GM12892 (cell line): ENCODE data around the gene NSMF. TPM values are rescaled to one million over a fixed set of nuclear protein-coding genes. Genes with fewer than 3 reads are reported as not detected.

ENCODE experiments used
- DNase-seq: peaks from one replicate; pipeline ENCODE4 v3.0.0; 2011; ENCODE audit not compliant: insufficient read length
- FAIRE-seq: peaks from 2 replicates; lab custom pipeline; 2011; peaks lifted over from hg19 to GRCh38; lab: Jason Lieb, UNC
- POLR2A ChIP-seq: IDR thresholded peaks from 2 replicates; pipeline ENCODE4 v1.6.1; 2011; ENCODE audit warnings: low read depth, low read length, control low read depth
- POLR2AphosphoS5 ChIP-seq: IDR thresholded peaks from 2 replicates; pipeline ENCODE4 v1.6.1; 2011; ENCODE audit warnings: low read depth, low read length, control low read depth
- TAF1 ChIP-seq: IDR thresholded peaks from 2 replicates; pipeline ENCODE4 v1.6.1; 2011; ENCODE audit warnings: low read depth, mild to moderate bottlenecking, control low read depth, low read length, borderline replicate concordance
- polyA plus RNA-seq: library from polyadenylated mRNA; unstranded; fragments of >200 nt; gene quantifications from one replicate; pipeline ENCODE4 v1.2.1, GENCODE V29; 2012; ENCODE audit warnings: missing spikeins, inconsistent platforms; ENCODE audit not compliant: missing spikeins

NSMF gene, protein sequence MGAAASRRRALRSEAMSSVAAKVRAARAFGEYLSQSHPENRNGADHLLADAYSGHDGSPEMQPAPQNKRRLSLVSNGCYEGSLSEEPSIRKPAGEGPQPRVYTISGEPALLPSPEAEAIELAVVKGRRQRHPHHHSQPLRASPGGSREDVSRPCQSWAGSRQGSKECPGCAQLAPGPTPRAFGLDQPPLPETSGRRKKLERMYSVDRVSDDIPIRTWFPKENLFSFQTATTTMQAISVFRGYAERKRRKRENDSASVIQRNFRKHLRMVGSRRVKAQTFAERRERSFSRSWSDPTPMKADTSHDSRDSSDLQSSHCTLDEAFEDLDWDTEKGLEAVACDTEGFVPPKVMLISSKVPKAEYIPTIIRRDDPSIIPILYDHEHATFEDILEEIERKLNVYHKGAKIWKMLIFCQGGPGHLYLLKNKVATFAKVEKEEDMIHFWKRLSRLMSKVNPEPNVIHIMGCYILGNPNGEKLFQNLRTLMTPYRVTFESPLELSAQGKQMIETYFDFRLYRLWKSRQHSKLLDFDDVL
- 16.7 TPM for polyA plus RNA-seq

DNA sequence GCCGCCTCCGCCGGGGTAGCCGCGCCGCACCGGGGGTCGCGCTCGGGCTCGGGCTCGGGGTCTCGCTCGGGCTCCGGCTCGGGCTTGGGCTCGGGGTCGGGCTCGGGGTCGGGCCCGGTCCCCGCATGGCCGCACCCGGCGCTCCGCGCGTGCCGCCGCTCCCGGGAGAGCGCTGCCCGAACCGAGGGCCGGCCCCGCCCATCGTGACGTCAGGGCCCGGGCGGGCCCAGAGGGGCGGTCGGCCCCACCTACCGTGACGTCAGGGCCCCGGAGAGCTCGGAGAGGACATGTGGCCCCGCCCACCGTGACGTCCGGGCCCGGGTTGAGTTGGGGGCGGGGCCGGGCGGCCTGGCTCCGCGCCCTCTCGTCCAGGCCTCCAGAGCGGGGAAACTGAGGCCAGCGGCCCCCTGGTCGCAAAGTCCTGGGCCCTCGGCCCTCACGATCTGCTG lies at the start of gene NSMF:
Gene NSMF, minus strand, starts transcription at position 183 of the 449 bp plus-strand sequence. CDS start 232 bp downstream, outside the sequence.
- DNase-seq (peak; percentile 100), FAIRE-seq (peak; percentile 98)
- TF ChIP-seq TAF1: no peak
- peak; percentile 56; the same call in 1 of the 2 replicates for TF ChIP-seq POLR2A

DNA sequence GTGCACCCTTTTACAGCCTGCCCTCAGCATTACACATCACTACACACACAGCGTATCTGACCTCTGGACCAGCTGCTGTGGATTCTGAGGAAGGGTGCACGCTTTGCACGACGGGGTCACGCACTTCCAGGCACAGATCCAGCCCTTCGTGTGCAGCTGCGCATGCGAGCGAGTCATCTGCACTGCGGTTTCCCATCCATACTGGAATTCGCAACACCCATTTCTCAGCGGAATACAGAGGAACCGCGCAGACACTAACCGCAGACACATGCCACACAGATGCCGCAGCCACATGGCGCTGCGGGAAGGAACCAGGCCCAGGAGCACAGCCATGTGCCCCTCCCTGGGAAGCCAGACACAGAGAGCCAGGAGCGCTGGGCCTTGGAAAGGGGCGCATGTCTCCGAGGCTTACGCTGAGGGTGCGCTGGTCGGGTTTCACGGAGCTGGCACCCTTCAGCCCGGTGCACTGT lies 47.6 kb upstream of the NSMF start:
- FAIRE-seq (no peak), DNase-seq (no peak)
- TF ChIP-seq POLR2A: no peak
- no peak for TF ChIP-seq TAF1
- TF ChIP-seq POLR2AphosphoS5: no peak

- no peak for DNase-seq
- TF ChIP-seq POLR2AphosphoS5 (no peak), POLR2A (no peak)
- FAIRE-seq: no peak
Measured at GRCh38 chr9:137506274-137506673, 47.1 kb upstream of the NSMF start.

DNA sequence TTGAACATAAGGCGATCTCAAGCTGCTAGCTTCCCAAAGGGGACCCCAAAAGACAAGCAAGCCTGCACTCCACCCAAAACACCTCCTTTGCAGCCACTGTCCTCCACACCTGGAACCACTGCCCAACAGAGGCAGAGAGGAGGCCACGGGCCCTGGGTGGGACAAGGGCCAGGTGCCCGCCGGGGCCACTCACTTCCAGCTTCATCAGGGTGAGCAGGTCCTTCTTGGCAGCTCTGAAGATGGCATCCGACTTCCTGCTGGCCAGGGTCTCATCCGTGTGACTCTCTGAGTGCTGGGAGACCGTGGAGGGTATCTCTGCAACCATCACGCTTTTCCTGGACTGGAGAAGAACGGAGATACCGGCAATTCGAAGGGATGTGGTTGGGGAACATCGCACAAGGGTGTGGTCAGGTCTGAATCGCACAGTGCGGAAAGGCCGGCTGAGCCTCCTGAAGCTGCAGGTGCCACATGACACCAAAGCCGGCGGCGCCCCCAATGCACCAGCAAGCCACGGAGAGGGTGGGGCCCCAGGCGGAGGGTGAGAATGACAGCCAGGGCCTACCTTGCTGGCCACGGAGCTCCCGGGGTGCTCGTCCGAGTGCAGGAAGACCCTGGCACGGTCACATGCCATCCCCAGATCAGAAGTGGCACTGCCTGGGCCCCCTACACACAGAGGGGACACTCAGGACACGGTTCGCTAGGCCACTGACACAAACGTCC lies 46.4 kb upstream of the NSMF start:
- TF ChIP-seq POLR2A (no peak), POLR2AphosphoS5 (no peak), TAF1 (no peak)
- no peak for FAIRE-seq
- DNase-seq: no peak

DNA sequence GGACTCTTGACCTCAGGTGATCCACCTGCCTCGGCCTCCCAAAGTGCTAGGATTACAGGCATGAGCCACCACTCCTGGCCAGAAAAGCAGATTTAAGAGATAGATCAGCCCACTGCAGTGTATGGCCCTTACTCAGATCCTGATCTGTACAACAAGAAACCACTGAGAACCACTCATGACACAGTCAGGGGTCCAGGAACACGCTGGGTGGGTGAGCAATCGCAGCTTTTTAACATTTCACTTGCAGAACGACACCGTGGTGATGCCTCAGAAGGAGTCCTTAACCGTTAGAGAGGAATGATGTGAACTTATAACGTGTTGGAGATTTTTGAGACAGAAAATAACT lies 45.3 kb upstream of the NSMF start:
- no peak for FAIRE-seq
- DNase-seq: no peak
- TF ChIP-seq TAF1 (no peak), POLR2A (no peak), POLR2AphosphoS5 (no peak)

DNA sequence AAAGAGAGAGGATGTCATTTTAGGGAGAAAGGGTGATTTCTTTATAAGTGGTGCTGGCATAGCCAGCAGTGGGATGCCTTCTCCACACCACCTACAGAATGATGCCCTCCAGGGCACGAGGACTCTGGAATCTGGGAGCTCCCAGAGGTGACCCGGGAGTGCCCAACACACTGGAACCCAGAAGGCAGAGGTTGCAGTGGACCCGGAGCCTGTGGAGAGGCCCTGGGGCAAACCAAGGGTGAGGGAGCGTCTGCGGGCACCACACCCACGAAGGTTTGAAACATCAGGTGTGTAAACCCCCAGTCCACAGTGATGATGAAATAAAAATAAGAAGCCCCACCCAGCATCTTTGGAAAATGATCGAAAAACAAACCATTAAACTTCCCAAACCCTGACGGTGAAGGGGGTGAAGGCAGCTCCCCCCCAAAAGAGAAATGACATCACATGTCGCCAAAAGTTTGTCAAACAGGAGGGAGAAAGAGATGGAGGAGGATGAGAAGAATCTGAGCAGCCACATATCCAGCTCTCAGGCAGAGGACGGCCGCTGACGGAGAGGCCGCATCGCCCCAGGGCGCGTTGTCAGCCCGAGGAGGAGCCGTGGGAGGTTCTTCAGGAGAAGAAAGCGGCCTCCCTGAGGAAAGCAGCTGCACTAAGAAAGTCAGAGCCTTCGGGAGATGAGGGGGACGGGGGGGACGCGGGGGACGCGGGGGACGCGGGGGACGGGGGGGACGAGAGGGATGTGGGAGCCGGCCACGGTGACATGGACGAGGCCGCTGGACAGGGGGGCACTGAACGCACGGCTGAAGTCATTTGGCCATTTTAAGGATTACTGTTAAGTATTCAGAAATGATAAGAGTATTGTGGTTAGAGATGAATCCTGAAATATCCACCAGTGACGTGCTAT lies 43.1 kb upstream of the NSMF start:
- FAIRE-seq (no peak), DNase-seq (peak; percentile 66)
- TF ChIP-seq TAF1: no peak
- no peak for TF ChIP-seq POLR2A
- no peak for TF ChIP-seq POLR2AphosphoS5

DNA sequence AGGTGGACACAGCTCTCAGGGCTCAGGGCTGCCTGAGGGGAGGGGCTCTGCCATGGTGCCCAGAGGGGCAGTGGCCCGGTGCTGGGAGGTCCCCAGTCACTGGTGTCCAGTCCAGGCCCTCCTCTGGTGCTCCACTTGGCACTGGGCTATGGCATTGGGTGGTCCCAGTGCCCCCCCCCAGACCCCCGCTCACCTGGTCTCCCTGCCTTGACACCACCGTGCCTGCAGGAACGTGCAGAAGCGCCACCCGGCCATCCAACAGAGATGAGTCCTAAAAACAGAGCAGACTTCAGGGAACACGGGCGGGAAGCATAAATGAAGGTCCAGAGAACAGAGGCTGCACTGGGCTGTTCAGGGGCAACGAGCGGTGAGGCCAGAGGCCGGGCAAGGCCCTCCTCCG lies 42.3 kb upstream of the NSMF start:
- TF ChIP-seq POLR2AphosphoS5: no peak
- TF ChIP-seq TAF1: no peak
- TF ChIP-seq POLR2A: no peak
- FAIRE-seq: no peak

DNA sequence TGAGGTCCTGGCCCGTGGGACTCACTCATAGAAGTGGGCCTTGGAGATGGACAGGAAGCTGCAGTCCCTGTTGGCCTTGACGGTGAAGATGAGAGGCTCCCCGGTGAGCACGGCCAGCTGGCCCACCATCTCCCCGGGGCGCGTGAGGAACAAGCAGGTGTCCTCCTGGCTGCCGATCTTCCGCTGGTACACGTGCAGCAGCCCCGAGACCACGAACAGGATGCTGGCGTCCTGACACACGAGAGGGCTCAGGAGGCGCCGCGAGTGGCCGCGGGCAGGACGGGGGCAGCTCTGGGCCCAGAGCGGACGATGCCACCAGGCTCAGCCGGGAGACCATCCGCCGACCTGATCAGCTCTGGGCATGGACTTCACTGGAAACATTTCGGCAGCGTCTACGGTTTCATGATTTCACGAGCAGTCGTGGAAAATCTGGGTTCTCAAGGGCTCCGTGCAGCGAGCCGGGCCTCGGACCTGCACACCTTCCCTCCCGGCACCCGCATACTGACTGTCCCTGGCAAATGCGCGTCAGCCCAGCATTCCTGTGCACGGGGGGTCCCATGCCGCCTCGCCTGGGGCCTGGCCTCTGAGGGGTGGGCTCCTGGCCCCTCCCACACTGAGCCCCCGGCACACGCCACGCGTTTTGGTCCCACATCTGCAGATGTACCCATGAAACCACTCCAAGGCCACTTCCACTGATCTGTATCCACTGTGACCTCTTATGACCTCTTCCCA lies 41.7 kb upstream of the NSMF start:
- no peak for TF ChIP-seq POLR2A
- TF ChIP-seq POLR2AphosphoS5: no peak
- no peak for TF ChIP-seq TAF1
- no peak for FAIRE-seq
- DNase-seq: no peak

More for the DNA sequence above, 42.3 kb upstream of the NSMF start:
- DNase-seq: no peak

- FAIRE-seq: no peak
- TF ChIP-seq POLR2AphosphoS5: no peak
- no peak for DNase-seq
Measured at GRCh38 chr9:137499858-137500661, 40.9 kb upstream of the NSMF start.

- no peak for FAIRE-seq
- TF ChIP-seq POLR2A (no peak), POLR2AphosphoS5 (no peak), TAF1 (no peak)
- no peak for DNase-seq
Measured at GRCh38 chr9:137499416-137499815, 40.3 kb upstream of the NSMF start.
